Measurements from ENCODE around the gene ZBTB20.

ZBTB20 gene

GRCh38 chr3:114310695-114311094 lies 836.4 kb downstream of the ZBTB20 start:
- TF ChIP-seq CTCF (conservative IDR thresholded peaks at IDR 0.05; ENCODE audit: low read depth, low read length), result no peak
- H3K4me3 ChIP-seq (ENCODE audit: low read length), result no peak overlapping the region
- DNase-seq (ENCODE audit: low read depth), result no peak

- no peak for DNase-seq (ENCODE audit: low read depth)
- no peak overlapping the region for H3K4me3 ChIP-seq (ENCODE audit: low read length)
- no peak for TF ChIP-seq CTCF (conservative IDR thresholded peaks at IDR 0.05; ENCODE audit: low read depth, low read length)
Observed at GRCh38 chr3:114308830-114309229, 838.3 kb downstream of the ZBTB20 start.

GRCh38 chr3:114308377-114308776 lies 838.7 kb downstream of the ZBTB20 start:
- DNase-seq (ENCODE audit: low read depth), result no peak
- no peak overlapping the region for H3K4me3 ChIP-seq (ENCODE audit: low read length)
- TF ChIP-seq CTCF (conservative IDR thresholded peaks at IDR 0.05; ENCODE audit: low read depth, low read length), result no peak

GRCh38 chr3:114307832-114308231 lies 839.3 kb downstream of the ZBTB20 start:
- TF ChIP-seq CTCF (conservative IDR thresholded peaks at IDR 0.05; ENCODE audit: low read depth, low read length), result no peak
- DNase-seq (ENCODE audit: low read depth), result no peak
- no peak overlapping the region for H3K4me3 ChIP-seq (ENCODE audit: low read length)

GRCh38 chr3:114307222-114307830 lies 839.8 kb downstream of the ZBTB20 start:
- TF ChIP-seq CTCF (conservative IDR thresholded peaks at IDR 0.05; ENCODE audit: low read depth, low read length), result no peak
- no peak for DNase-seq (ENCODE audit: low read depth)
- no peak overlapping the region for H3K4me3 ChIP-seq (ENCODE audit: low read length)

GRCh38 chr3:114299941-114300624 lies 847.0 kb downstream of the ZBTB20 start:
- DNase-seq (ENCODE audit: low read depth), result no peak
- H3K4me3 ChIP-seq (ENCODE audit: low read length), result no peak overlapping the region
- no peak for TF ChIP-seq CTCF (conservative IDR thresholded peaks at IDR 0.05; ENCODE audit: low read depth, low read length)

GRCh38 chr3:114299421-114299820 lies 847.7 kb downstream of the ZBTB20 start:
- no peak for DNase-seq (ENCODE audit: low read depth)
- peak; percentile 52 for TF ChIP-seq CTCF (conservative IDR thresholded peaks at IDR 0.05; ENCODE audit: low read depth, low read length)
- no peak overlapping the region for H3K4me3 ChIP-seq (ENCODE audit: low read length)
